ENCODE results near the gene TIMM17B.

Gene TIMM17B

DNA sequence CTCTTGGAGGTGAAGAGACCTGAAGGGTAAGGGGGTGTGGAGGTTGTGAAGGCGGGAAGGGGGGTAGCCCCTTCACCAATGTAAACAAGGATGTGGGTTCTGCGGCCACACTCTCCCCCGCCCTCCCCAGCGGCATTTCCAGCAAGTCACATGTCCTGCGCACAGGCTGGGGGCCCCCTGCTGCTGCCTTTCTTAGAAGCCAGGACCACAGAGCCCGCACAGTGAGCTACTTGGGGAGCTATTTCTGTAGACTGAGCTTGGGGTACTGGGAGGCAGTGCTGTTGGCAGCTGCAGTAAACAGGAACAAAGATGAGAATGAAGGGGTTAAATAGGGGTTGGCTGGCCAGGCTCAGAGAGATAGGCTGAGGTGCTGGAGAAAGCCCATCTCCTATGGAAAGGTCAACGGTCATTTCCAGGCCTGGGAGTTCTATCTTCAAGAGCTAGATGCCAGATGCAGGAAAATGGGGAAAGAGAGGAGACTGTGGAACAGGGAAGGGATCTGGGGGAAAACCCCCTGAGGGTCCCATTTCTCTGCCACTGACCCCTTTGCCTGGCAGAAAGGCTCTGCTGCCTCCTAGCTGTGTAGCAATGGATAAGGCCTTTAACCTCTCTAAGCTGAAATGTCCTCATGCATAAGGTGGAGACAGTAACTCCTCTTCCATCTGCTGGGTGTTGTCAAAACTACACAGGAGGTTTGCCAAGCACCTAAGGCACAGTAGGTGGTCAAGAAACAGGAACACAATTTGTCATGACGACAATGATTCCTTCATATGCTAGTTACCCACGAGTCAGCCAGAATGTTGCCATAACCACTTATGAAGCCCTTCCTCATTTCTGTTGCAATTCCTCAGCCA, 39.7 kb upstream of the TIMM17B start:
- TF ChIP-seq ZBTB7A (IDR thresholded peaks at IDR 0.05; ENCODE audit: low read depth), result no peak
- TF ChIP-seq, protein P1, sequence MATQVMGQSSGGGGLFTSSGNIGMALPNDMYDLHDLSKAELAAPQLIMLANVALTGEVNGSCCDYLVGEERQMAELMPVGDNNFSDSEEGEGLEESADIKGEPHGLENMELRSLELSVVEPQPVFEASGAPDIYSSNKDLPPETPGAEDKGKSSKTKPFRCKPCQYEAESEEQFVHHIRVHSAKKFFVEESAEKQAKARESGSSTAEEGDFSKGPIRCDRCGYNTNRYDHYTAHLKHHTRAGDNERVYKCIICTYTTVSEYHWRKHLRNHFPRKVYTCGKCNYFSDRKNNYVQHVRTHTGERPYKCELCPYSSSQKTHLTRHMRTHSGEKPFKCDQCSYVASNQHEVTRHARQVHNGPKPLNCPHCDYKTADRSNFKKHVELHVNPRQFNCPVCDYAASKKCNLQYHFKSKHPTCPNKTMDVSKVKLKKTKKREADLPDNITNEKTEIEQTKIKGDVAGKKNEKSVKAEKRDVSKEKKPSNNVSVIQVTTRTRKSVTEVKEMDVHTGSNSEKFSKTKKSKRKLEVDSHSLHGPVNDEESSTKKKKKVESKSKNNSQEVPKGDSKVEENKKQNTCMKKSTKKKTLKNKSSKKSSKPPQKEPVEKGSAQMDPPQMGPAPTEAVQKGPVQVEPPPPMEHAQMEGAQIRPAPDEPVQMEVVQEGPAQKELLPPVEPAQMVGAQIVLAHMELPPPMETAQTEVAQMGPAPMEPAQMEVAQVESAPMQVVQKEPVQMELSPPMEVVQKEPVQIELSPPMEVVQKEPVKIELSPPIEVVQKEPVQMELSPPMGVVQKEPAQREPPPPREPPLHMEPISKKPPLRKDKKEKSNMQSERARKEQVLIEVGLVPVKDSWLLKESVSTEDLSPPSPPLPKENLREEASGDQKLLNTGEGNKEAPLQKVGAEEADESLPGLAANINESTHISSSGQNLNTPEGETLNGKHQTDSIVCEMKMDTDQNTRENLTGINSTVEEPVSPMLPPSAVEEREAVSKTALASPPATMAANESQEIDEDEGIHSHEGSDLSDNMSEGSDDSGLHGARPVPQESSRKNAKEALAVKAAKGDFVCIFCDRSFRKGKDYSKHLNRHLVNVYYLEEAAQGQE (IDR thresholded peaks at IDR 0.05; ENCODE audit: low read depth), result no peak
- TF ChIP-seq, protein P2, sequence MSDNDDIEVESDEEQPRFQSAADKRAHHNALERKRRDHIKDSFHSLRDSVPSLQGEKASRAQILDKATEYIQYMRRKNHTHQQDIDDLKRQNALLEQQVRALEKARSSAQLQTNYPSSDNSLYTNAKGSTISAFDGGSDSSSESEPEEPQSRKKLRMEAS (IDR thresholded peaks at IDR 0.05), result no peak
- TF ChIP-seq CEBPB (IDR thresholded peaks at IDR 0.05), result no peak
- TF ChIP-seq CREB1 (IDR thresholded peaks at IDR 0.05; ENCODE audit: low read depth), result no peak
- TF ChIP-seq EGR1 (IDR thresholded peaks at IDR 0.05), result no peak
- TF ChIP-seq EP300 (IDR thresholded peaks at IDR 0.05; ENCODE audit: borderline replicate concordance), result no peak
- TF ChIP-seq TAF1 (IDR thresholded peaks at IDR 0.05; ENCODE audit: low read depth), result no peak

DNA sequence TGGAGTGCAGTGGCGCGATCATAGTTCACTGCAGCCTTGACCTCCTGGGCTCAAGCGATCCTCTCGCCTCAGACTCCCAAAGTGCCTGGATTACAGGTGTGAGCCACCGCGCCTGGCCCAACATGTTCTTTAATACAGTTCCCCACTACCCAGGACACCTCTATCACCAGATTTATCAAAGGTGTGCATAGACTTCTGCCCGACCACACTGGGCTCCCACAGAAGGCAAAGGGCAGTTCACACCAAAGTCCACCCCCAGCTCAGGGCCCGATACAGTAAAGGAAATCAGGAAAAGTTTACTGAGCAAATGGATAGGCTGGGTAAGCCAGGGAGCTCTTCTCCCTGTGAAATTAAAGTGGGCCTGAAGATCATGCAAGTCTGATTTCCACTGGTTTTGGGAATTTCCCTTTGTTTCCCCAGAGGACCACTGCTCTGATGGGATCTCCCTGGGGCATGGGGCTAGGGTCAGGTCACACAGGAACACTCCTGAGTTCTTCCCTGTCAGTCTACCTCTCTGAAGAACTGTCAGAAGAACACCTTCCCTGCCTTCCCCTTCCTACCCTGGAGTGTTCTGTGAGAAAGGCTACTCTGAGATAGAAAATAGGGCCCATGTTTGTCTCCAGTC, 39.0 kb upstream of the TIMM17B start:
- TF ChIP-seq CEBPB (IDR thresholded peaks at IDR 0.05), result no peak
- no peak for TF ChIP-seq FOXM1 (IDR thresholded peaks at IDR 0.05; ENCODE audit: borderline replicate concordance, low read depth)
- TF ChIP-seq YY1 (IDR thresholded peaks at IDR 0.05; ENCODE audit: low read depth), result no peak
- TF ChIP-seq, protein P1 (IDR thresholded peaks at IDR 0.05; ENCODE audit: low read depth), result no peak
- TF ChIP-seq, protein P2 (IDR thresholded peaks at IDR 0.05), result no peak
- TF ChIP-seq, protein P3, sequence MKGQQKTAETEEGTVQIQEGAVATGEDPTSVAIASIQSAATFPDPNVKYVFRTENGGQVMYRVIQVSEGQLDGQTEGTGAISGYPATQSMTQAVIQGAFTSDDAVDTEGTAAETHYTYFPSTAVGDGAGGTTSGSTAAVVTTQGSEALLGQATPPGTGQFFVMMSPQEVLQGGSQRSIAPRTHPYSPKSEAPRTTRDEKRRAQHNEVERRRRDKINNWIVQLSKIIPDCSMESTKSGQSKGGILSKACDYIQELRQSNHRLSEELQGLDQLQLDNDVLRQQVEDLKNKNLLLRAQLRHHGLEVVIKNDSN (IDR thresholded peaks at IDR 0.05), result no peak
- no peak for TF ChIP-seq TEAD4 (IDR thresholded peaks at IDR 0.05)
- no peak for TF ChIP-seq CREB1 (IDR thresholded peaks at IDR 0.05; ENCODE audit: low read depth)
- TF ChIP-seq EGR1 (IDR thresholded peaks at IDR 0.05), result no peak
- no peak for TF ChIP-seq TAF1 (IDR thresholded peaks at IDR 0.05; ENCODE audit: low read depth)
- no peak for TF ChIP-seq ZBTB7A (IDR thresholded peaks at IDR 0.05; ENCODE audit: low read depth)
- TF ChIP-seq TCF12 (IDR thresholded peaks at IDR 0.05; ENCODE audit: low read depth), result no peak
- TF ChIP-seq RAD21 (IDR thresholded peaks at IDR 0.05; ENCODE audit: low read depth), result no peak
- no peak for TF ChIP-seq NFIC (IDR thresholded peaks at IDR 0.05)
- TF ChIP-seq EP300 (IDR thresholded peaks at IDR 0.05; ENCODE audit: borderline replicate concordance), result no peak

DNA sequence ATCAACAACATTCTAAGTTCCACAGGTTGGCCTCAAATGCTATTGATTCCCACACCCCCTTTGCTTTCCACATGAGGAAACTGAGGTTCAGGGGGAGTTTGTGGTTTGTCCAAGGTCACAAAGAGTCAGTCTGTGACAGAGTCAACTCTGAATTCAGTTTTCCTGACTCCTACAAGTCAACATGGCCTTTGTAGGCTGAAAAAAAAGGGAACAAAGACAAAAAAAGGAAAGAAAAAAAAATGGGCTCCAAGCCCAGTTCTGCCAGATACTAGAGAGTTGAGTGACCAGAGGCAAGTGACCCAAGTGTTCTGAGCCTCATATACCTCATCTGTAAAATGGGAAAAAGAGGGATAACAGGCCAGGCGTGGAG, 37.7 kb upstream of the TIMM17B start:
- TF ChIP-seq EP300 (IDR thresholded peaks at IDR 0.05; ENCODE audit: borderline replicate concordance) (no peak), FOXM1 (IDR thresholded peaks at IDR 0.05; ENCODE audit: borderline replicate concordance, low read depth) (no peak), TAF1 (IDR thresholded peaks at IDR 0.05; ENCODE audit: low read depth) (no peak), TEAD4 (IDR thresholded peaks at IDR 0.05) (no peak), YY1 (IDR thresholded peaks at IDR 0.05; ENCODE audit: low read depth) (no peak), NFIC (IDR thresholded peaks at IDR 0.05) (no peak), EGR1 (IDR thresholded peaks at IDR 0.05) (no peak)
- TF ChIP-seq, protein P2 (IDR thresholded peaks at IDR 0.05), result no peak
- TF ChIP-seq, protein P3 (IDR thresholded peaks at IDR 0.05), result no peak

DNA sequence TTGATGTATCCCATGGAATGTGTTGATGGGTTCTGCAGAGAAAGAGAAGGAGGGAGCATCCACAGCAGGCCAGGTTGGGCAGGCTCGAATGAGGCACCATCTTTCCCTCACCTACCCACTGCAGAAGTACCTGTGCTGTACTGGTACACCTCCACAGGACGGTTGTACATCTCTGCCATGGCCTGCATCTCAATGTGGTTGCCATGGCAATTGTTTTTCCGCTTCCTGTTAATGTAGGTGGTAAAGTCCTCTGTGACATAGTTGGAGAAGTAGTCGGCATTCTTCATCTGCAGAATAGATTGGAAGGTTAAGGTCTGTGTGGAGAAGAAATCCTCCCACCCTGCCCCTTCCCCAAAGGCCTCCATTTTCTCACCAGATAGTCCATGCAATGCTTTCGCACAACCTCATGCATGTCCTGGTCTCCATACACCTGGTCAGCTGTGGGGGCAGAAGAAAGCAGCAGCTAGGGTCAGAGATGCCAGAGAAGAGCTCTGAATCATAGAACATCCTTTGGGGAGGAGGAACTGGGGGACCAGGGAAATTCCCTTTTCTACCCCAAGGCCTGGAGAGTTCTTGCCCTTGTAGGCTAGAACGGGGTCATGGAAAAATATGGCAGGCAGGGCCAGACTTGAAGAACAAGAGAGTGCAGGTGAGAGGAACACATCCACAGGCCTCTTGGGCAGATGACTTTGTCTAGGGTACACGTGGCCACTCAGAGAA, 37.2 kb upstream of the TIMM17B start:
- TF ChIP-seq FOXM1 (IDR thresholded peaks at IDR 0.05; ENCODE audit: borderline replicate concordance, low read depth) (no peak), EP300 (IDR thresholded peaks at IDR 0.05; ENCODE audit: borderline replicate concordance) (no peak), TAF1 (IDR thresholded peaks at IDR 0.05; ENCODE audit: low read depth) (no peak), EGR1 (IDR thresholded peaks at IDR 0.05) (no peak), TCF12 (IDR thresholded peaks at IDR 0.05; ENCODE audit: low read depth) (no peak), CEBPB (IDR thresholded peaks at IDR 0.05) (no peak), NFIC (IDR thresholded peaks at IDR 0.05) (no peak), YY1 (IDR thresholded peaks at IDR 0.05; ENCODE audit: low read depth) (no peak), RAD21 (IDR thresholded peaks at IDR 0.05; ENCODE audit: low read depth) (no peak), TEAD4 (IDR thresholded peaks at IDR 0.05) (no peak), CREB1 (IDR thresholded peaks at IDR 0.05; ENCODE audit: low read depth) (no peak), ZBTB7A (IDR thresholded peaks at IDR 0.05; ENCODE audit: low read depth) (no peak)
- TF ChIP-seq, protein P1 (IDR thresholded peaks at IDR 0.05; ENCODE audit: low read depth), result no peak
- TF ChIP-seq, protein P2 (IDR thresholded peaks at IDR 0.05), result no peak
- TF ChIP-seq, protein P3 (IDR thresholded peaks at IDR 0.05), result no peak
